Measurements from ENCODE around the gene PHGDH.
"Not testable (repeated sequence)": the region's sequence is repeated elsewhere in the genome, so short reads cannot be mapped to it uniquely, and the experiment has no call there.

PHGDH gene

GRCh38 chr1:119768778-119769177 is 57.0 kb downstream of the PHGDH start, which contains the start of gene HMGCS2:
Gene HMGCS2 (minus strand): TSS chr1:119768905. CDS start chr1:119768844, 61 bp downstream.
- DNase-seq, result no peak

DNA sequence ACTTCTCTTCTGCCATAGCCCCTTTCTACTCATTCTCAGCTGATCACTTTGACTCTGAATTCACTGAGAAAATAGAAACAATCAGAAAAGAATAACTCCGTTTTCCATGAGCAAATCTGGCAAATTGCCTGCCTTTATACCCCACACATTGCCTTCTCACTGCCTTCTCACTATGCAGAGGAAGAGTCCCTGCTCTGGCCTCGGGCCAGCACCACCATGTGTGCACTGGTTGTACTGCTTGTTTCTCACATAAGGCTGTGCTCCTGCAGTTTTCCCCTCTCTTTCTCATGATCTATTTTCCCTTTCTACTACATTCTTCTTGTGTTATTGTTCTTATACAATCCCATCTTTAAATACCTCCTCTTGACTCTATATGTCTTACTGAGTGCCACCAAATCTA is 59.3 kb downstream of the PHGDH start:
- DNase-seq, result no peak

DNA sequence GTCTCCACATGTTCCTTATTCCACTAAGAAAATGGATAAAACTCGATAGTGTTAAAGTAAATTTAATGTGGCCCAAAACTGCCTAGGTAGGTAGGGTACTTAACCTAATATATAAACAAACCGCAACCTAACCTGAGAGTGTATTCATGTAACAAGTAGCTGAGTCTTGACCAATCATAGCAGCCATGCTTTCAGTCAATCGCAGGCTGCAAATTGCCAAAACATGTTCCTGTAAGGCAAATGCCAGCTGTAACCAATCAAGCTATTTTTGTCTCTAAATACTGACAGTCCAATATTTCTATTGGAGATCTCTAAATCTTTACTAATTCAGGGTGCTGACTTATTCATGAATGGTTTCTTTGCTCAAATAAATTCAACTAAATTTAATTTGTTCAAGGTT is 60.0 kb downstream of the PHGDH start:
- no peak for DNase-seq

GRCh38 chr1:119772298-119772697 is 60.6 kb downstream of the PHGDH start:
- DNase-seq, result no peak

- no peak for DNase-seq
These were observed 62.0 kb downstream of the PHGDH start for GRCh38 chr1:119773711-119774241.

DNA sequence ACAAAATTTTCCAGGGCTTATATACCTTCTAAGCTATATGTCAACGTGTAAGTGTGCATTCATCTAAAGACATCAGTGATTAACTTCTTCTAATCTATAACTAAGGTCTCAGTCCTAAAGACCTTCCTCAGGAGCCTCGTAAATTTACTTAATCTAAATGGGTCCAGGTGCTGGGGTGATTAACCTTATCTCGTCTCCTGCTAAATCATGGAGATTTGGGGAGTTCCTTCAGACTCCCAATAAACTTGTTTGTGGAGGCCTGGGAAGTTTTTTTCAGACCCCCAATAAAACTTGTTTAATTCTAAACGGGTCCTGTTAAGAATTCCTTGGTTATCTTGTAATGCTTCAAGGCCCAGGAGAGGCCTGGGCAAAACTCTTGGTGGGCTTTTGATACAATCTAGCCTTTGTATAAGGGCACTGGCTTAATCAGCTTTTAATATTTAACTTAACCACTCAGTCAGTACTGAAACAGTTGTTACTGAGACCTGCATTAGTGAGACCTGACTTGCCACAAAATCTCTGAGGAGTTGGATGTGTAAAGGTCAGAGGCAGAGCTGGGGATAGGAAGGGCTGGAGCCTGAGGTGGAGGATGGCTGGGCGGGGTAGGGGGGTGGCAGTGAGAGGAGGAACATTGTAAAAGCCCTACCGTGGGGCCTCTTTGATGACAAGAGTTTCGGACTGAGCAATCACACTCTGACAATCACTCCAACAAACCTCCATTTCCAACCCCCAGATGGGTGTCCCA is 63.2 kb downstream of the PHGDH start:
- DNase-seq, result no peak

- DNase-seq, result no peak
These were observed 66.6 kb downstream of the PHGDH start for GRCh38 chr1:119778359-119778758.

DNA sequence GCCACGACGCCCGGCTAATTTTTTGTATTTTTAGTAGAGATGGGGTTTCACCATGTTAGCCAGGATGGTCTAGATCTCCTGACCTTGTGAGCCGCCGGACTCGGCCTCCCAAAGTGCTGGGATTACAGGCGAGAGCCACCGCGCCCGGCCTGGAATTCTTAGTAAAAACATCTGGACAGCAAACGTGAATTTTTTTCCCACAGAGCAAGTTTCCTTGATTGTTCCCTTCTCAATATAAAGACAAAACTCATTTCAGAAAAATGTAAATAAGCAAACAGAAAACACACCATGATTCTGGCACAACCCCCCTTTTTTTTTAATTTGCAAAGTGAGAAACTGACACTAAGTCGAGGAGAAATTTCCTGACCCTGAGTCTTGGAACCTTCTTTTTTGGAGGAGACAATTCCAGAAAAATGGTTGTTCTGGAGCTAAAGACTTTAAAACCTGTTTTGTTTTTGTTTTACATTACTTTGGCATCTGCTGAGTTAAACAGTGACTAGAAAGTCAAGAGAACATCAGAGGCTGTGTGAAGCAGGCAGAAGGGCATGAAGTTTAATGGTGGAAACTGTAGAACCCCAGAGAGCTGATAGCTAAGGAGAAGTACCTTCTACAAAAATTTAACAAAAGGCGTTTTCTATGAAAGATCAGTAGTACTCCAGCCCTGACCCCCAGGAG is 67.3 kb downstream of the PHGDH start:
- DNase-seq, result no peak

GRCh38 chr1:119779869-119780356 is 68.2 kb downstream of the PHGDH start:
- DNase-seq, result no peak

- DNase-seq, result no peak
These were observed 69.9 kb downstream of the PHGDH start for GRCh38 chr1:119781434-119782210.

DNA sequence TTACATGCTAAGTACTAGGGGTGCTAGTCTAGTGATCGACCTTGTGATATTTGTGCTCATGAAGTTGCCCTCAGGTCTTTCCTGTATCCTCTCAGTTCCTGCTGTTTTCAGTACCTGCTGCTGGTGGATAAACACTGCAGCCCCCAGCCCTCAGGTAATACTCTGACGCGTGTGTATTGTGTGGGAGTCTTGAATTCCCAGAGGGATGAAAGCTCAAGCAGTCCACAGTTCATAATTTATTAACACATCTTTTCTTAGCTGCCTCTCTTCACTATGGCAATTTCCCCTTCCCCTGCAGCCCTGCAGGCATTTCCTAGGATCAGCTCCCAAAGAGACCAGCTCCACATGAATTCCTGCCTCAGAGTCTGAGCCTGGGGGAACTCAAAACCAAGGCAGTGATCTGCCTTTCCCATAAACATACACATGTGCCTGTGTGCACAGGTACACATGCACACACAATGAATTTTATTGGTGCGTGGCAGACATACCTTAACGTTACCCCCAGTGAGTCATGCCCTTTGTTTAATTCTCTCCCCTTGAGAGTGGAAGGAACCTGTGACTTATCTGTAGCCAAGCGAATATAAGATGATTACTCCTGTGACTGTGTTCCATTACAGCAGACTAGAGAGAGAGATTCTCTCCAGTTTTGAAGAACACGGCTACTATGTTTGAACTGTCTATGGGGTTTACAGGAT is 71.0 kb downstream of the PHGDH start:
- no peak for DNase-seq

DNA sequence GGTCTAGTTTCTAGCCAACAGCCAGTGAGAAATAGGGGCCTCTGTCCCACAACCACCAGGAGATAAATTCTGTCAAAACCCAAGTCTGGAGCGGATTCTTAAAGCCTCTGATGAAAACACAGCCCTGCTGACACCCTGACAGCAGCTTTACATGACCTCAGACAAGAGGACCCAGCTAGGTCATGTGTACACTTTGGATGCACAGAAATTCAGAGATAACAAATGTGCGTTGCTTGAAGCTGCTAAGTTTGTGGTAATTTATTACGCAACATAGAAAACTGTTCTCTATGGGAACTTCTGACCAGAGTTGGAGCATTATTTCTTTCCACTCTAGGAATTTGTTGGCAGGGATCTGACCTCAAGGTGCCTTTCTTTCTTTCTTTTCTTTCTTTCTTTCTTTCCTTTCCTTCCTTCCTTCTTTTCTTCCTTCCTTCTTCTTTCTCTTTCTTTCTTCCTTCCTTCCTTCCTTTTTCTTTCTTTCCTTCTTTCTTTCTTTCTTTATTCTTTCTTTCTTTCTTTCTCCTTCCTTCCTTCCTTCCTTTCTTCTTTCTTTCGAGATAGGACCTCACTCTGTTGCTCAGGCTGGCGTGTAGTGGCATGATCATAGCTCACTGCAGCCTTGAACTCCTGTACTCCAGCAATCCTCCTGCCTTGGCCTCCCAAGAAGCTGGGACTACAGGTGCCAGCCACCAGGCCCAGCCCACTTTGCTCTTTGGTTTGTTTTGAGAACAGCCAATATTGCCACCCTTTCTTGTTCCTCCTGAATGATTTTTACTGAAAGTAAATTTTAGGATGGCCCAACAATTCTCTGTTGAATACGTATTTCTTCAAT is 71.8 kb downstream of the PHGDH start:
- no peak for DNase-seq

DNA sequence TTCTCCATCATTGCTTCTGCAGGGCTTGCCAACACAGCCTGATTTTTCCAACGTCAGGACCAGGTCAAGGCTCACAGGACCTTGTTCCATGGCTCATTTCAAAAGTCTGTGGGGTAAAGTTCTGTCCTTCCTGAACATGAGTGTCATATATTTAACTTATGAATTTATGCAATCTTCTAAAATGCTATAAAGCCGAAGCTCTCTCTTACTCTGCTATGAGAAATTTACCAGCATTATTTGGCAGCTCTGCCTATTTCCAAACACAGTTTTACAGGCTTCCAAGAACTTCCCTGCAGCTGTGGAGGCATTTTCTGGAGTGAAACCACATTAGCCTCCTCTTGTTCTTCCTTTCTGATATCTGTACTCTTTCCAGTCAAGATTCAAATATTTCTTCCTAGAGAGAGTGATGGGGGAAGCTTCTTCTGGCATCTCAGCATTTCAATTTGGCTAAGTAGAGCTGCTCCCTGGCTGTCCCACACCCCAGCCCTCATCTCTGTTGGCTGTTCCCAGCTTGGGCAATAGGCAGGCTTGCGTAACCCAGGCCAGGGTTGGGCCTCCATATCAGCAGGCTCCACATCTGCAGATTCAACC is 72.6 kb downstream of the PHGDH start:
- DNase-seq, result no peak

DNA sequence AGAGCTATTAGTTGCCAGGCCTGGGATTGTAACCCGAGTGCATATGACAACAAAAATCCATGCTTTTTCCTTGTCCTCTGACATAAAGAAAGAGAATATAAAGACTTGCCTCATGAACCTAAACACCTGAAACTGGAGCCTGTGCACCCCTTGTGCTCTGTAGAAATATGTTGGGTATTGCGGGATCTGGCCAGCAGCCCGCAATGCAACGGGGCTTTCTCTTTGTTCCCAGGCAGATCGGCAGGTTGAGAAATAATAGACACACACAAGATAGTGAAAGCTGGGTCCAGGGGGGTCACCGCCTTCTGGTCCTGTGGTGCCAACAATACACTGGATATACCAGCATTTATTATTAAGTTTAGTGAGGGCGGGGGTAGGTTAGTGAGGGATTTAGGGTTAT is 74.3 kb downstream of the PHGDH start:
- not testable (repeated sequence) for DNase-seq

- not testable (repeated sequence) for DNase-seq
These were observed 74.8 kb downstream of the PHGDH start for GRCh38 chr1:119786473-119787050.

GRCh38 chr1:119787776-119788175 is 76.0 kb downstream of the PHGDH start:
- DNase-seq, result no peak

DNA sequence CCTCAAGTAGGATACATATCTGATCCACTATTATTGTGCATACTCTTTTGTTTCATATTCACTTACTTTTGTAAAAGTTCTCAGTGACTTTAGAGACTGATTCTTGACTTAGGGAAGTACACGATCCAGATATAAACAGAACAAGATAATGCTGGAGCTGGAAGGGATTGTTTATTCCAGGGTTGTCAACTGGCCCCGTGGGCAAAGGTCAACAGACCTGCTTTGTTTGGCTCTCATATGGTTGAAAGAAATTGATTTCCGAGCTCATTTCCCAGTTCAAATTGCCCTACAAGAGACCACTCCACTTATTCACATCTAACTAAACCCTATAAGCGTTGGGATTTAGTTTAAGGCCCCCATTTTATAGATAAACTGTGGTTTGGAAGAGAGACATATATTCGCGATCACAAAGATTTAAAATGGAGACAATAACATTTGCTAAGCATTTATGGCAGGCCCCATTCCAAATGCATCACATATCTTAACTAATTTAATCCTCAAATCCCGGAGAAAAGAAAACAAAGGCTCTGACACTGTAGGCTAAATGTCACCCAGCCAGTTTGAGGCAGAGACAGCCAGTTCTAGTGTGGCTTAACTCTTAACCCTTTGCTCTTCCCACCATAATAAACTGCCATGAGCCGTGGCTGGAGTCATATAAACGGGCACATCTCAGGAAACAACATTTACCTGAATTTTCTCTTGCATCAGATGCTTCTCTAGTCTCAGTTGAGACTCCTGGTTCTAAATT is 78.9 kb downstream of the PHGDH start:
- no peak for DNase-seq

- no peak for DNase-seq
These were observed 79.6 kb downstream of the PHGDH start for GRCh38 chr1:119791377-119791776.

All from activated T-cell treated with anti-CD3 and anti-CD28 coated beads for 4 hours (primary cell).